Upper lobe of left lung (tissue), 6 donors: ENCODE measurements around the gene C3orf22. TPM values are rescaled to one million over a fixed set of nuclear protein-coding genes. Genes with fewer than 3 reads are reported as not detected.

Experiments
- ATAC-seq, 2 donors: fragments of 200-7000 bp; cut with Tn5 transposase; one replicate each; pipeline ENCODE4 v1.9.1; 2022; ENCODE audit warnings: mild to moderate bottlenecking in 2 of 2, moderate library complexity in 2 of 2; ENCODE audit not compliant: low FRiP score in 2 of 2
- DNase-seq, 2 donors: peaks; one replicate each; pipeline ENCODE4 v3.0.0-alpha.2; 2019 to 2020
- H3K27ac ChIP-seq, 4 donors: fragments of 200-600 bp; sonication (generic); one replicate each; pipeline ENCODE4 v1.5.1; 2016 to 2019
- H3K27me3 ChIP-seq, 4 donors: fragments of 200-600 bp; sonication (generic); one replicate each; pipeline ENCODE4 v1.5.1; 2017 to 2019
- H3K36me3 ChIP-seq, 4 donors: fragments of 200-600 bp; sonication (generic); one replicate each; pipeline ENCODE4 v1.5.1; 2016 to 2019
- H3K4me1 ChIP-seq, 4 donors: fragments of 200-600 bp; sonication (generic); one replicate each; pipeline ENCODE4 v1.5.1; 2018 to 2019
- H3K4me3 ChIP-seq, 4 donors: fragments of 200-600 bp; sonication (generic); one replicate each; pipeline ENCODE4 v1.5.1; 2017 to 2019; ENCODE audit warnings: mild to moderate bottlenecking in 2 of 4, moderate library complexity in 1 of 4
- H3K9me3 ChIP-seq, 4 donors: fragments of 200-600 bp; sonication (generic); one replicate each; pipeline ENCODE4 v1.5.1; 2018 to 2019
- EP300 ChIP-seq, 4 donors: sonication (generic); formaldehyde crosslinking; IDR thresholded peaks; one replicate each; pipeline ENCODE4 v1.5.1; 2017; ENCODE audit warnings: antibody characterized with exemption in 4 of 4, control low read depth in 2 of 4
- POLR2A ChIP-seq, 4 donors: fragments of 450-650 bp; IDR thresholded peaks; one replicate each; pipeline ENCODE4 v1.5.1; 2016 to 2017; ENCODE audit warnings: antibody characterized with exemption in 4 of 4, mild to moderate bottlenecking in 2 of 4
- POLR2AphosphoS5 ChIP-seq, 2 donors: sonication (generic); formaldehyde crosslinking; IDR thresholded peaks; one replicate each; pipeline ENCODE4 v1.5.1; 2017; ENCODE audit warnings: antibody characterized with exemption in 2 of 2
- WGBS, 2 donors: methylation state at CpG; one replicate each; pipeline ENCODE4 v1.1.5; 2017 to 2018; 5-methylcytosine and 5-hydroxymethylcytosine counted together
- total RNA-seq, 6 donors: library from RNA; depleted of rRNA in 4 of 6; stranded (reverse); fragments of >200 nt in 4 of 6; gene quantifications; one replicate each; pipeline versions ENCODE4 v1.1.0 to v1.2.1, GENCODE V29; 2016 to 2021
- TF ChIP-seq, protein P1 (sequence below), 6 experiments: fragments of 450-650 bp in 4 of 6; fragments of 200-600 bp in 2 of 6; sonication (generic) in 2 of 6; IDR thresholded peaks; one replicate each; pipeline ENCODE4 v1.5.1; 2016 to 2019; ENCODE audit warnings: antibody characterized with exemption in 6 of 6
- donor health status: DM: no; HTN: no; CAD: no; lungs with moderate emphysema.
- donor health status: DM: no; HTN: yes; CAD: no; lungs with severe emphysema.

The C3orf22 gene
- total RNA-seq, 6 donors from 2014 or later = not detected

DNA sequence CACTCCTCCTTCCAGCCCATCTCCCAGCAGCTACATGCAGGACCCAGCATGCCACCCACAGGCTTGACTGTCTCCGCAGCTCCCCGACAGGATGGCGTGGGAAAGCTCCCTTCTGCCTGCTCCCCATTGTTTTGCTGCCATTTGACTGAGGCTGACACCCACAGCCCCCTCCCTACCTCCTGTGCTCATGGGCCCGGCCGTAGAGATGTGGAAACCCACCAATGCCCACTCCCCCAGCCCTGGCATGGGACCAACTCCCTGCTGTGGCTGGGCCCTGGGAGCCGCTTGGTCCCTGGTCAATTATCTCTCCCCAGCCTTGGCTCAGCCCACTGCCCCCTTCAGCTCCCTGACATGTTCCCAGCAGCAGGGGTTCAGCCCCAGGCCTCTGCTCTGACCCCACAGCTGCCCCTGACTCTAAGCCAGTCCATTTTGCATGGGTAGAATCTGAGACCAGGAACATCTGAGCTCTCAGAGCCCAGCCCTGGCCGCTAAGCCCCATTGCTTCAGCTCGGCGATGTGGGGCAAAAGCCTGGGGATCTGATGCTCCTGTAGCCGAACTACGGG is 8.2 kb downstream of the C3orf22 start:
- 93 to 96% methylated on average over 7 to 11 of the region's 11 CpGs for WGBS, 2 donors
- Histone ChIP-seq H3K27ac (no peak overlapping the region), H3K9me3 (no peaks in the 10 kb centered on the region), H3K4me1 (no peaks in the 10 kb centered on the region), H3K4me3 (no peak overlapping the region), H3K36me3 (no peaks in the 10 kb centered on the region), H3K27me3 (no peaks in the 10 kb centered on the region)
- peak; percentile 9 to 34 for DNase-seq
- no peak for TF ChIP-seq POLR2AphosphoS5 (IDR thresholded peaks at IDR 0.05)
- TF ChIP-seq POLR2A (IDR thresholded peaks at IDR 0.05) = no peak
- TF ChIP-seq, protein P1, sequence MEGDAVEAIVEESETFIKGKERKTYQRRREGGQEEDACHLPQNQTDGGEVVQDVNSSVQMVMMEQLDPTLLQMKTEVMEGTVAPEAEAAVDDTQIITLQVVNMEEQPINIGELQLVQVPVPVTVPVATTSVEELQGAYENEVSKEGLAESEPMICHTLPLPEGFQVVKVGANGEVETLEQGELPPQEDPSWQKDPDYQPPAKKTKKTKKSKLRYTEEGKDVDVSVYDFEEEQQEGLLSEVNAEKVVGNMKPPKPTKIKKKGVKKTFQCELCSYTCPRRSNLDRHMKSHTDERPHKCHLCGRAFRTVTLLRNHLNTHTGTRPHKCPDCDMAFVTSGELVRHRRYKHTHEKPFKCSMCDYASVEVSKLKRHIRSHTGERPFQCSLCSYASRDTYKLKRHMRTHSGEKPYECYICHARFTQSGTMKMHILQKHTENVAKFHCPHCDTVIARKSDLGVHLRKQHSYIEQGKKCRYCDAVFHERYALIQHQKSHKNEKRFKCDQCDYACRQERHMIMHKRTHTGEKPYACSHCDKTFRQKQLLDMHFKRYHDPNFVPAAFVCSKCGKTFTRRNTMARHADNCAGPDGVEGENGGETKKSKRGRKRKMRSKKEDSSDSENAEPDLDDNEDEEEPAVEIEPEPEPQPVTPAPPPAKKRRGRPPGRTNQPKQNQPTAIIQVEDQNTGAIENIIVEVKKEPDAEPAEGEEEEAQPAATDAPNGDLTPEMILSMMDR (IDR thresholded peaks at IDR 0.05) = no peak
- no peak for TF ChIP-seq EP300 (IDR thresholded peaks at IDR 0.05)
- no peak for ATAC-seq

DNA sequence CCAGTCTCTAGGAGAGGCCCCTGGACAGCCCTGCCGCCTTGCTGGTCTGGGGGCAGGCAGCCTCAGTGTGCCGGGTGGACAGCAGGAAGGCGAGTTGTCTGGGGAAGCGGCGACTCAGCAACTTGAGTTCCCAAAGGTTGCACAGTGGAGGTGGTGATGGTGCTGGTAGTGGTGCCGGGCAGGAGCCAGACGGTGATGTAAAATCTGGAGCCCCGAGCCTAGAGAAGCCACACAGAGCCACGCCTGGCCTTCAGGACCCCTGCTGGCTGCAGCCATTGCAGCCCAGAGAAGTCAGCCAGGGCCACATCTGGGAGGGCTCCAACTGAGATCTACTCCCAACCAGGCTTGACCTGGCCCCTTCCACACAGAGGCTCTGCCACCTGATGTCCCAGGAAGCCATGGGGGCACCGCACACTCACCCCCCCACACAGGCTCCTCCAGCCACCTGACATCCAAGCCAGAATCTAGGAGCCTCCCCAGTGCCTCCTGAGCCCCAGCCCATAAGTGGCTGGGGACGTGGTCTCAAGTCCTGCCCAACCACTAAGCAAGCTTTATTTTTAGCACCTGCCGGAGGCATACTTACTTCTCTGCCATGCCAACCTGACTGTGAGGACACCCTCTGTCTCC is 8.8 kb downstream of the C3orf22 start:
- Histone ChIP-seq H3K27me3 (no peaks in the 10 kb centered on the region), H3K36me3 (no peaks in the 10 kb centered on the region), H3K27ac (no peak overlapping the region), H3K4me1 (no peaks in the 10 kb centered on the region), H3K9me3 (no peaks in the 10 kb centered on the region), H3K4me3 (no peak overlapping the region)
- WGBS, 2 donors = 75 to 80% methylated on average over 11 to 12 of the region's 12 CpGs
- DNase-seq (peak; percentile 20 to 34), ATAC-seq (no peak)
- no peak for TF ChIP-seq POLR2A (IDR thresholded peaks at IDR 0.05)
- TF ChIP-seq, protein P1 (IDR thresholded peaks at IDR 0.05) = no peak
- TF ChIP-seq EP300 (IDR thresholded peaks at IDR 0.05) = no peak
- TF ChIP-seq POLR2AphosphoS5 (IDR thresholded peaks at IDR 0.05) = no peak

DNA sequence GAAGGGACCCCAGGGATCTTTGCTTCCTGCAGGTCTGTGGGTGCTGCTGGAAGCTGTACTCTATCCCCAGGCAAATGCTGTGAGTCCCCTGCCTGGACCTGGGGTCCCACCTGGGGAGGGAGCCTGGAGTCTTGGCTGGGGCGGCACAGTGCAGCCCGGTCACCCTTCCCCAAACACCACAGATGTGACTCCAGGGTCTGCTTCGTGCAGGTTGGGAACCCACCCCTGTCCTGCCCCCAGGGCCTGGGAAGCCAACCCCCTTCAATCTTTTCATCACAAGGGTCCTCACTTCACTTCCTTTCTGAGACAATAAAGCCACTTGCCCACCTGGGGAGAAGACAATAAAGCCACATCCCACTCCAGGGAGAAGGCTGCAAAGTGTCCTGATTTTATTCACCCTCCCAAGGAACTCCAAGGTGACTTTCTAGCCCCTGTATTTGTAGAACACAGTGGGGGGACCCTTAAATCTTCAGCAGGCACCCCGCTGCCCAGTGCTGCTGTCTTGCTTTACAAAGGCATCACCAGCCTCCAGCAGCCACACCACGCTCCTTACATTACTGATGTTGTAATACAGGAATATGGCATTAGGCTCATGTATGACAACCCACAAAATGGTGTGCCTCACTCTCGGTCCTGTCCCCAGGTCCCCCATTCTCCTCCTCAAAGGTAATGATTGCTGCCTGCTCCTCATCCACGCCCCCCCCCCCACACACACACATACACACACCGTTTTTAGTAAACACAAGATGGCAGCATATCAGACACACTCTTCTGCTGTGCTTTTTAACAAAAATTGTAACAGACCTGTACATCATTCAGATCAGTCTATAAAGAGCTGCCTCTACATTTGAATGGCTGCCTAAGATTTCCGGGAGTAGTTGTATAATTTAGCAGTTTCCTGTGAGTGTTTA is 9.9 kb downstream of the C3orf22 start:
- Histone ChIP-seq H3K27ac (no peak overlapping the region), H3K9me3 (no peaks in the 10 kb centered on the region), H3K4me3 (no peak overlapping the region), H3K4me1 (no peaks in the 10 kb centered on the region), H3K27me3 (no peaks in the 10 kb centered on the region), H3K36me3 (no peaks in the 10 kb centered on the region)
- ATAC-seq (no peak), DNase-seq (peak; percentile 8 to 25)
- no peak for TF ChIP-seq EP300 (IDR thresholded peaks at IDR 0.05)
- TF ChIP-seq POLR2AphosphoS5 (IDR thresholded peaks at IDR 0.05) = no peak
- TF ChIP-seq, protein P1 (IDR thresholded peaks at IDR 0.05) = no peak
- TF ChIP-seq POLR2A (IDR thresholded peaks at IDR 0.05) = no peak
- 35 to 50% methylated on average over 5 to 9 of the region's 9 CpGs for WGBS, 2 donors

DNA sequence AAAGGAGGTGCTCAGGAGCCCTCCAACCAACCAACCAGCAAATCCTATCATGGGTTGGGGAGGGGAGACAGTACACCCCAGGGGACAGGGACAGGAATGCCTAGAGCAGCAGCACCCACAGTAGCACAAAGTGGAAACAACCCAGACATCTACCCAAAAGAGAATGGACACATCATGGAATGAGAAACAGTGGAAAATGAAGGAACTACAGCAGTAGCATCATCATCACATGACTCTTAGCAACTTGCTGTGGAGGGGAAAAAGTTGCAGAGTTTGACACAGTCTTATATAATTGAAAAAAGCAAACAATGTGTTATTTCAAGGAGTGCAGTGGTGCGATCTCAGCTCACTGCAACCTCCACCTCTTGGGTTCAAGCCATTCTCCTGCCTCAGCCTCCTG is 11.0 kb downstream of the C3orf22 start:
- no peak for TF ChIP-seq EP300 (IDR thresholded peaks at IDR 0.05)
- no peak for TF ChIP-seq POLR2AphosphoS5 (IDR thresholded peaks at IDR 0.05)
- TF ChIP-seq POLR2A (IDR thresholded peaks at IDR 0.05) = no peak
- TF ChIP-seq, protein P1 (IDR thresholded peaks at IDR 0.05) = no peak
- no peaks in the 10 kb centered on the region for H3K36me3 ChIP-seq
- no peak overlapping the region for H3K27ac ChIP-seq
- 67 to 75% methylated on average over 1 of the region's 1 CpG for WGBS, 2 donors
- no peaks in the 10 kb centered on the region for H3K27me3 ChIP-seq
- H3K9me3 ChIP-seq = no peaks in the 10 kb centered on the region
- DNase-seq (peak in 1 of 2 donors; percentile 6), ATAC-seq (no peak)
- H3K4me3 ChIP-seq = no peak overlapping the region
- no peaks in the 10 kb centered on the region for H3K4me1 ChIP-seq
